GM18858 (cell line): Measurements from ENCODE around the gene PASD1.

Experiments
- ATAC-seq: cut with Tn5 transposase; IDR thresholded peaks from one replicate; pipeline ENCODE4 v1.9.1; 2021; ENCODE audit not compliant: unreplicated experiment

Gene PASD1

DNA sequence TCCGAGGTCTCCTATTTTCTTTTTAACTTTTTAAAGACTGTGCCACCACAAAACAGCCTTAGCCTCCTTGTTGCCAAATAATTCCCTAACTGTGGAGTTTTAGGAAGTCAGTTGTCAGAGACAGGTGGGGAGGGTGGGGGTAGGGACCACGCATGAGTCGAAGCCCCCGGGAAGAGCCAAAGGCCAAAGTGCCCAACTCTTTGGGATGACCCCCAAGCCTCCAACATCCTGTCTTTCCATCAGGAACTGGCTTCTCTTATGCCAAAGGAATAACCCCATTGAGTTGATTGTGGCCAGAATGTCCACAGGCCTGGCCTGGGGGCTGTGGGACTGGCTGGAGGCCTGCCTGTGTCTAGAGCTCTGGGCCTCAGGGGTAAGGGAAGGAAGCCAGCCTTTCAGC lies 137.6 kb downstream of the PASD1 start:
- ATAC-seq: no peak

DNA sequence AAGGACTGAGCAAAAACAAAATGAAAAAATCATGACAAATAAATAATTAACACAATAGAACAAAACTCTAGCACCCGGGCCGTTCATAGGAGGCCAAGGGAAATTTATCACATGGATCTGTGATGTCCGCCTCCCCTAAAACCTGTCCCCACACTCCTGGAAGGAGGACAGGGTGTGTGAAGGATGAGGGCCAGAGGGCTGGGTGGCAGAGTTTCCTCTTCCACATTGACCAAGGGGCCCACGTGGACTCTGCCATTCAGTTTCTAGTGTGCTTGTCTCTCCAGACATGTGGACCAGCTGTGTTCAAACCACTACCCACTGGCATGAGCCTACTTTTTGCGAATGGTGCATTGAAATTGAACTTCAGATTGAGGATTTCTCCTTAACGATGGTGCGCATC lies 138.1 kb downstream of the PASD1 start:
- ATAC-seq: no peak

DNA sequence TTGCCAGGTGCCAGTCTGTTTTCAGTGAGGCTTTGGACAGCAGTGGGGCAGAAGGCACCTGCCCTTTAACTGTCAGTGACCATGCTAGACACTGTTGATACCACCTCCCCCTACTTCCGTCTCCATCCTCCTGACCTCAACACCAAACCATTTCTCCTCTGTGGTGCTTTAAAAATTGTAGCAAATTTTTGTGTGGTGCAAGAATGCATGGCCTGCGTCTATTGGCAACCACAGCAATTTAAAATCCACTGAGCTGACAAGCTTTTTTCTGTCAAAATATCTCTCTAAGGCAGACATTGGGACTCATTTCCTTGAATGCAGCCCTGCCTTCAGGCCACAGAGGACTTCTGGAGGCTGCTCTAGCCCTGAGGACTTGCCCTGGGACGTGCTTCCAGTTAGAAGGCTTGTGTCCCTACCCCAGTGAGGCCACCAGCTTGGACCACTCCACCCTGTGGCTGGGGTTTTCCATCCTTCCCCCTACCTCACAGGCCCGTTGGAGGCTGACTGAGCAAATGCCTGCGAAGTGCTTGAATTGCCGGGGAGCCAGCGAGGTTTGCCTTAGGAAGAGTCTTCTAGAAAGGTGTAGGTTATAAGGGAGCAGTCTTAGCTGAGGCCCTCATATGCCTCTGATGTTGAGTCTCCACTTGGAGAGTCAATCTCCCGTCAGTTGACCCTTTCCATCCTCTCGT lies 138.7 kb downstream of the PASD1 start:
- ATAC-seq: no peak

DNA sequence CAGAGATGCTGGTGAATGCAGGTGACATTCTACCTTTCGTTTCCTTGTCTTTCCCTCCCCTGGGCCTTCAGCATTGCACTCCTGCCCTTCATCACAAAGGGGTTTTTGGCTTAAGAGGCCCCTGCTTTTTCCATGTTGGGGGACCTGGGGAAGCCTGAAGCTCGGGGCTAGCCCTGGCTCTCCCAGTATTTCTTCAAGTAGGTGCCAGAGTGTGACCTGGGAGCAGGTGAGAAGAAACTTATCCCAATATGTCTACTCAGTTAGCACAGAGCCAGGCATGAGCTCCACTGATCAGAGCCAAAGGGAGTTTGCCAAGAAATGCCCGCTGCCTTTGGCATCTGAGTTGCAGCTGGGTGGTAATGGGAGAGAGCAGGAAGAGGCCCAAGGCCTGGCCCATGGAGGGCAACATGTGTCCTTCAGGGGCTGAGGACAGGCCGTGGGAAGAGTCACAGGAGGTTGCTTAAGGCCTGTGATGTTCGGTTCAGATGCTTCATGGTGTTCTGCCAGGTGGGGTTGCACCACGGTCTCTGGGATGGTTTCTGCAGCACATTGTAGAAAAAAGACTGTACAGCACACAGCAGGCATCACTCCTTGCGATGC lies 139.4 kb downstream of the PASD1 start:
- ATAC-seq: no peak

DNA sequence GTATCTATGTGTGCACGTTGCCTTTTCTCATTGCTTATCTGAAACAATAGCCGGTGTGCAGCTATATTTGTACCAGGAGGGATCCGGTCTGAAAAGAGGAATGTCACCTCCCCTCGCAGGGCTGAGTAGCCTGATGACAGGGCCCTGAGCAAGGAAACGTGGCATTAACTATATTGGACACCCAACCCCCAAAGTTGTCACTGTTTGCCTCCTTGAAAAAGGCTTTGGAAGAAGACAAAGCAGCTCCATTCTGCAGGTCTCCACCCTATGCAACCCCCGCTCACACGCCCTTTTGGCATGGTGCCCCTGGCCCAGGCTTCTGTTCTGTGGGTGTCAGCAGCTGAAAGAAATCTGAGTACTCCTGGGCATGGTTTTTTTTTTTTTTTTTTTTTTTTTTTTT lies 140.0 kb downstream of the PASD1 start:
- no peak for ATAC-seq

DNA sequence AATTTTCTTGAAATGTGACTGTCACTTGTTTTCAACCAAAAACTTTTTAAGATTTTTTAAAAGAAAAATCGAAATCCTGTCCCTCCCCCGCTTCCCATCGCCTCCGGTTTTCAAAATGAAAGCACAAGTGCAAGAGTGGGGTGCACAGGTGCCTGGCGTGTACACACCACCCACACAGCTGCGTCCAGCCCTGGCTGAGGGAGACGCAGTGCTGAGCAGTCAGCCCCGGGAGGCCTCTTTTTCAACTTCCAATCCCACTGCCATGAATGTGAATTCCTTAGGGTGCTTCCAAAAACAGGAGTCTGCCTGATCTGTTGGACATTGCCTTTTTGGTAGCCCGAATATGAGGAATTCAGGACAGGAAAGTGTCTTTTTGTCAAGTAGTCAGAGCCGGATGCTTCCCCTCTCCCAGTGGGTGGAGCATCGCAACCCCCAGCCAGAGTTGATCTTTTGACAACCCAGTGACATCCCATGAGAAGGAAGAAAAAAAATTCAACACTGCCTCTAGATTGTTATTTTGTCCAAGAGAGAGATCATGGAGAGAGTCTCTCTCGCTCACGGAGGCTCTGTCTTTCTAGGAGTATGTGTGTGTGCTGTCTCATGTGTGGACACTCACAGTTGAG lies 140.7 kb downstream of the PASD1 start:
- ATAC-seq: no peak

DNA sequence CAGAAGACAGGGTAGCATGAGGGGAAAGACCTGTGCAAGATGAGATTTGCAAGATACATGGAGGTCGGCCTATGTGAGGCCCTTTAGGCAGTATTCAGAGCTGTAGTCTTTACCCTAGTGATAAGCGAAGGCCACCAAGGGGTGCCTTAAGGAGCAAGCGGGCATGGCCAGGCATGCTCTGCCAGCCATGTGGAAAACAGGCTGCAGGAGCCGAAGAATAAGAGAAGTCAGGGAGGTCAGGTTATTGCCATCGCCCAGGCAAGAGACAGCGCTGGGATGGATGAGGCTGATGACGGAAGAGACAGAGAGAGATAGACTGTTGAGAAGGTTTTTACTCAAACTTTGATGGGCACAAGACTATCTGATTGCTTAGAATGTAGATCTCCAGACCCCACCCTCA lies 145.3 kb downstream of the PASD1 start:
- ATAC-seq: no peak

DNA sequence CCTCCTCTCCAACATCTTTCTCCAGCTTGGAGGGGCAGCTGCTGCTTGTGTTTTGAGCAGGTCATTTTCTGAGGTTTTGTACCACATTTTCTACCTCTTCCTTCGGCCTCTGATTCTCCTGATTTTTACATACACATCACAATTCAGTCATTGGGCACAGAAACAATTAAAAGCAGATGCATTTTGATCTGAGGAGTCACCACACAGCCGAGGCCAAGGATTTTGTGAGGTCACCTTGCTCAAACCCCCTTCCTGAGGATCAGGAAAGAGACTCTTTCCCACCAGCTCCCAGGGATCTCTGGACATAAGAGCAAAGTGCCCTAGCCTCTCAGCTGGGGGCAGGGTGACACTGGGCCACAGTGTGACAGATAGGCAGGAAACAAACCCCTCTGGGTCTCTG lies 147.0 kb downstream of the PASD1 start:
- no peak for ATAC-seq

DNA sequence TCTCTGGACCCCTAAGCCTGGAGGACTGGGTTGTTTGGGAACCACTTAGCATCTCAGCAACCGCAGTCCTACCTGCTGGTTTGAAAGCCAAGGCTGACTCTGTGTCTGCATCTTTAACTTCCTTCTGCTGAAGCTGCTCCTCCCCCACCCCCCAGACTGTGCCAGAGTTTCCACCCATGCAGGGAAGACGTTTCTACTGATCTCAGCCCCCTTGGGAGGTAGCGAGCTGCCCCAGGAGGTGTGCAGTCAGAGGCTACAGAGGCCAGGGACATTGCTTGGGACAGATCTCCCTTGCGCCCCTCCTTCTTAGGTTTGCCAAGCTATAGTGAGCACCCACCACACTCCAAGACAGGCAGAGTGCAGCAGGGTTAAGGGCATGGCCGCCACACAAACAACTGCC lies 147.7 kb downstream of the PASD1 start:
- no peak for ATAC-seq

DNA sequence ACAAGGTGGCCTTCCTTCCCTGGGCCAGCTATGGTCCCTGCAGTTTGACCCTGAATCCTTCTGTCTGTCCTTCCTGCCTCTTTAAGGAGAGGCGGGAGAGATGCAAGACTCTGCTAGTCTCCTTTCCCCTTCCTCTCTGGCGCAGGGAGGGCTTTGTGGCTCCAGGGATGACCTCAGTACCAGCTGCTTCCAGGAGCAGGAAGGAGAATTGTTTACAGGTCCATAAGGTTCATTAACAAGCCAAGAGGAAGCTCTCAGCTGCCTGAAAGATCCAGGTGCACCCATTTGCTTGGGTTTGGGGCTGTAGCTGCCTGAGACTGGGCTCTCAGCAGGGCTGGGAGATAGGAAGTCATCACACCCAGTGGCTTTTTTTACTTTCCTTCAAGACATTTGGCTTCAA lies 148.3 kb downstream of the PASD1 start:
- ATAC-seq: no peak

DNA sequence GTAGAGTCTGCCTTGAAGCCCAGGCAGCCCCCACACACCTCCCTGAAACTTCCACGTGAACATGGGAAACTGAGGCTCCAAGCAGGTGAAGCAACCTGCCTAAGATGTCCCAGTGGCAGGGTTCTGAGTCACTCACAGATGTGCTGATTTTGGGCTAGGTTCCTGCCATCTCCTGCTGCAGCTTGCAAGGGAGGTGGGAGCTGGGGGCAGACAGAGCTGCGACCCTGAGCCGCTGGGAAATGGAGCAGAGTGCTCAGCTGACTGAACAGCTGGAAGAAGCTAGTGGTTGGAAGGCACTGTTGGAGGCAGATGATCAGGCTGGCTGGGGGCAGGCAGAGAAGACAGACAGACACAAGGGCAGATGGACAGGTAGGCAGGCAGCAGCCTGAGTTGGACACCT lies 148.8 kb downstream of the PASD1 start:
- no peak for ATAC-seq

DNA sequence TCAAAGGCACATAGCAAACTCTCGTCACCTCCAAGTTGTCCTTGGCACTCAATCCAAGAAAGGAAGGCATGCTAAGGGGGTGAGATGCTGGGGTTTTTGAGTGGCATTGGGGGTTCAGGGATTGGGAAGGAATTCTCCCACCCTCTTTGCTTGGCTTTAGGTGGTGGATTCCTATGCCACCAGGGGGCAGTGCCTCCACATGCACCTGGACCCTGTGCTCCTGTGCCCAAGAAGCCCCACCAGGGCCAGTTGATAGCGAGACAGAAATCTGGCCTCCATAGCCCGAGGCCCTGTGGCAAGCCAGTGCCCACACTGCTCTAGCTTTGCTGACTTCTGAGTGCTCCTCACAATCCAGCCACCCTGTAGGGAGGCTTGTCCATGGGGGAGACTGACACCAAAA lies 150.4 kb downstream of the PASD1 start:
- no peak for ATAC-seq

DNA sequence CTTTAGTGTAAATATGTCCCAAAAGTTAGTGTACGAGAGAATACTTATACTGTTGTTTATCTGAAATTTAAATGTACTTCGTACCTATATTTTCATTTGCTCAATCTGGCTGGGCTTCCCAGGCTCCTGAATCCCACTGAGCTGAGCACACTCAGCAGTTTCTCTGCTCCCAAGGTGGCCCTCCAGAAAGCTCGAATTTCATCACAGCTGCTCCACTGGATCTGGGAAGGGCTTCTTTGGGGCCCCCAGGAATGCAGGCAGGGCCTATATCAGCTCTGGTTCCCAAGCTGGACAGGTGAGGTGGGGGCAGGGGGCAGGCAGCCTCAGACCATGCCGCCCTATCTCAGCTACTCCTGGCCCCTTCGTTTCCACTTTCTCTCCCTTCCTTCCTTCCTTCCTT lies 150.9 kb downstream of the PASD1 start:
- no peak for ATAC-seq

DNA sequence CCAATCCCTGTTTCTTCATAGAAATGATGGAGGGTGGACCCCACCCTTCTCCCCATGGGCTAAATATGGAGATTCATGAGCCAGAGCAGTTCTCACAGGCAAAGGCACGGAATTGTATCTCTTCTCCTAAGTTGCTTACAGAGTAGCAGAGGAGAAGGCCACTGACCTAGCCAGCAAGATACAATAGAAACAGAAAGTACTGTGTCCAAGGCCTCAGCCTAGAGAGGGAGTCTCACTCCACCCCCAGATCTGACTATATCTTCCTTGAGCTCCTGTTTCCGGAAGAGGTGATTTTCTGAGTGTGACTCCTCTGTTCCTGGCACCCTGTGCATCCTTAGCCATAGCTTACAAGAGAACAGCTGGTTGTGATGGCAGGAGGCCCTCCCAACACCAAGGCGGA lies 152.3 kb downstream of the PASD1 start, which contains the start of gene FATE1:
TSS of gene FATE1 (plus strand) at position 284 of the 400 bp plus-strand sequence. CDS start at position 369, 85 bp downstream.
- ATAC-seq: no peak

DNA sequence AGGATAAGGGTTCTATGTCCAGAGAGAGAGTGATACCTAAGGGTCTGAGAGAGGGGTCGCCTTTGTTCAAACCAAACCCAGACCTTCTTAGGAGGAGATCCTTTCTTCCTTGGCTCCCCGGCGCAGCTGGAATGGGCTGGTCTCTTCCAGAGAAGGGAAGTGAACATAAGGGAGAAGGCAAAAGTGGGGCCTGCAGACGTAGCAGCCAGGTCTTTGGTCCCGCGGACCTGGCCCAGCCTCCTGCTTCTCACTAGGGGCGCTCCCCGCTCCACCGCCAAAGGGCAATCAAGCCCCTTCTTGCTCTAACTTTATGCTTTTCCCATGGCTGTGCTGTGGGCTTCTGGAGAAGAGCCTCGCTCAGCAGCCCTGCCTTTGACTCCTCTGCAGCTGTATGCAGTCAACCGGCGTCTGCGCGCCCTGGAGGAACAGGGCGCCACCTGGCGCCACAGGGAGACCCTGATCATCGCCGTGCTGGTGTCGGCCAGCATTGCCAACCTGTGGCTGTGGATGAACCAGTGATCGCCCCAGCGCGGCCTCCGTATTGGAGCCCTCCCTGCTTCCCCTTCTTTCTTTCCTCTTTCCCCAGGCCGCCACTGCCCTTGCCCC lies 158.9 kb downstream of the PASD1 start:
- no peak for ATAC-seq

DNA sequence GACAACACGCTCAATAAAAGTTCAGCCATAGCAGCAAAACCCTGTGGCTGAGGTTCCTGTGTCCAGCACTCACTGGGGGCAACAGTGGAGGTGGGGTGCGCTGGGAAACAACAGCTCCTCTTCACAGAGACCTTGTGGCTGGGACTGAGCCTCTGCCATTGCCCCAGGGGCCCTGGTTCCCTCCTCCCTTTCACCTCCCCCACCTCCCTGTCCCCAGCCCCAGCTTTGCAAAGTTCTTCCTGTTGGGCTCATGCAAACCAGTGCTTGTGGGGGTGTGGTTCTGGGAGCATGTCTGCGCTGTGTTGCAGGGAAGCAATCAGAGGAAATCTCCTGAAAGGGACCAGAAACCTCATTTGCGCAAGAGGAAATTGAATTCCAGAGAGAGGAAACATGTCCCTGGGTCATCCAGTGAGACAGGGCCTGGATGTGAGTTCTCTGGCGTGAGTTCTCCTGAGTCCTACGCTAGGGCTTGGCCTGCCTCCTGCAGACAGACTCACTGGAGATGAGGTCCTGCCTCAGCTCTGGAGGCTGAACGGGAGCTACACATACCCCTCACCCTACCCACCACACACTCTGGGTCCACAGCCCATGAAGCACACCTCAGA lies 159.8 kb downstream of the PASD1 start:
- ATAC-seq: no peak

DNA sequence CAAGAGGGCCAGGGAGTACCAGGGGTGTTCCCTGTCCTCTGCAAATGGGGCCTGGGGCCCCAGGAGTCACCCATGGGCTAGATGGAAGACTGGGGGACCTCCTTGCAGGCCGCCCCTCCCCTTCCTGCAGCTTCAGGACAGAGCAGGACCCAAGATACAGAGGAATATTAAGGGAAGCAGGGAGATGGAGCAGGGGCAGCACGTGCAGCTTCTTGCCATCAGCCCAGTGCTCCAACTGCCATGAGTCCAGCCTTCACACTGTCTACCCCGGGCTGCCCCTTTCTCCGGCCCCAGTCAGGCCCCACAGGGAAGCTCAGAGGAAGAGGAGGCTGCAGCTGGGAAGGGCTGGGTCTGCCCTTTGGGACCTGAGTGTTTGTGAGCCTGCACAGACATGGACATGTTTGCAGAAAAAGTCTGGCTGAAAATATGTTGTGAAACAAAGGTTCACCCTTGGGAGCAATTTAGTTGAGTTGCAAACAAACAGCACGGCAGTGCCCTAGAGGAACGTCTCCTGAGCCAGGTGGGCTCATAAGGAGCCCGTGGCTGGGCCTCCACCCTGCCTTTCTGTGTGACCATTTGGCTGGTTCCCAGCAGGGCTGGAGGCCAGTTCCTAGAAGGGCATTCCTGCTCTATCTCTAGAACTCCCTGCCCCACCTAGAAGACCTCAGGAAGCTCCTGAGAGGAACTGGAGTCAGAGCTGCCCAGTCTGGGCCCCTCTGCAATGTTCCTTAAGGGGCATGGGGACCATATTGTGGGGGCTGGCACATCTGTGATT lies 161.3 kb downstream of the PASD1 start:
- no peak for ATAC-seq

DNA sequence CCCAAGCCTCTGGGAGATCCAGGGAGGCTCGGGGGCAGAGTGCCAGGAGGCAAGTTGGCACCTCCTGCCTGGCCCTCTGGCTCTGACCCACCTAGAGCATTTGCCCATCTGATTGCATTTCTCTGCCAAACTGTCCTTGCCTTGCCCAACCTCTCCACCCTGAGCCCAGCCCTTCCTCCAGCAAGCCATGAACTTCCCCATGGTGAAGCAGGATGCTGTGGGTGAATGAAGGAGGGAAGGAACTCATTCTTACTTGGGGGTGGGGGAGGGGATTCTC lies 161.8 kb downstream of the PASD1 start:
- no peak for ATAC-seq
